ENCODE data around the gene RGS13.
"Not testable (repeated sequence)": the region's sequence is repeated elsewhere in the genome, so short reads cannot be mapped to it uniquely, and the experiment has no call there.

Gene RGS13

DNA sequence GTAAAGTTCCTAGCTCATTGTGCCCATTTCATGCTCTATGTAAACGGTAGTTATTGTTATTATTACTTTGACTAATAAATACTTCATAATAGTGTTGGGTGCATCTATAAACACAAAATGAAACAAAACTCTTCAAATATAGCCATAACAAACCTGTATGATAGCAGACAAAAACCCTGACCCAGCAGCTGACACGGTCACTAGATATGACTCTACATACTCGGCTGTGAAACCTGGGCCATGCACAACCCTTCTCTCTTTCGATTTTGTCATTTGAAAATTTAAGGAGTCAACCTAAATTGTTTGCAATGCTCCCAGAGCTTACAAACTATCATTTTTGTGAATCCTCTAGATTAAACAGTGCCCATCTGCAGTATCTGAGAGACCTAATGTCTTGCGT is 8.0 kb upstream of the RGS13 start:
- DNase-seq: no peak

DNA sequence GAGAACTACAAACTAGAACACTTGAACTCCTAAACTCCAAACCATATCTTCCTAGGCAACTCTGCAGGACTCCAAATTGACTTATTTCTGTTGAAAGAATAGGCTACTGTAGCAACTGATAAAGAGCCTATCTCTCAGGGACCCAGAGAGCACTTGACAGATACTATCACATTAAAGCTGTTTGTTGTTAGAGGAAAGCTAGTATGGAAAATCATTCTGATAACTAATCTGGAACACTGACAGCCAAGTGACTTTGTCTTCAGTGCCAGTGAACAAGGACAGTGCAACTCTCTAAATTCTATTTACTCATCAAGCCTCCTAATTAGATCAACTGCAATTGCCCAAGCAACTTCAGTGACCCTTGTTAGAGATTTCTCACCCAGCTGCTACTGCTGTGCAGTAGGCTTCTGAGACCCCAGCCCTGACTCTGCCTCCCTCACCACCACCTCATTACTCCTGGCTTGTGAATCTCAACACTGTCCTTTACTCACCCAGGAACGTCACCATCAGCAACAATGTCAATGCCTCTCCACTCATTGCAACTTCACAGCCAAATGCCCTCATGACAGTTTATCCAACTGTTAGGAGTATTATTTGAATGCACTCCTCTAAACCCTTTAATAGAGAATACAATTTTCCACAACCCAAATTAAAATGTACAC is 7.4 kb upstream of the RGS13 start:
- DNase-seq: no peak

DNA sequence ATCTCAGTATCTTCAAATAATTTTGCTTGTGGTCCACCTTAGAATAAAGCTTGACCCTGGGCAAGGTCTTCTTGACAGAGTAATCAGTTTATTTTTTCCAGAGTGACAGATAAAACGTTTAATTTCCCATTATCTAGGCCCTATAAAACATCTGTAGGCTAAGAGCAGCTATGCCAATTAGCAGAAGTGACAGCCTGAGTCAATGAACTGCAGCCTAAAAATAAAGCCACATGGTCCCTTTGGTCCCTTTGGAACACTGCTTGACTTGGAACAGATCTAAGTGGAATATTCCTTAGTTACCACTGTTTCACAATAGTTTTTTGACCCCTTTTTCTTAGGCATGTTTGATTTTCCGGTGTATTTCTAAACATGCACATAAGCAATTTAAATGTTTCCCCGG is 6.3 kb upstream of the RGS13 start:
- no peak for DNase-seq

DNA sequence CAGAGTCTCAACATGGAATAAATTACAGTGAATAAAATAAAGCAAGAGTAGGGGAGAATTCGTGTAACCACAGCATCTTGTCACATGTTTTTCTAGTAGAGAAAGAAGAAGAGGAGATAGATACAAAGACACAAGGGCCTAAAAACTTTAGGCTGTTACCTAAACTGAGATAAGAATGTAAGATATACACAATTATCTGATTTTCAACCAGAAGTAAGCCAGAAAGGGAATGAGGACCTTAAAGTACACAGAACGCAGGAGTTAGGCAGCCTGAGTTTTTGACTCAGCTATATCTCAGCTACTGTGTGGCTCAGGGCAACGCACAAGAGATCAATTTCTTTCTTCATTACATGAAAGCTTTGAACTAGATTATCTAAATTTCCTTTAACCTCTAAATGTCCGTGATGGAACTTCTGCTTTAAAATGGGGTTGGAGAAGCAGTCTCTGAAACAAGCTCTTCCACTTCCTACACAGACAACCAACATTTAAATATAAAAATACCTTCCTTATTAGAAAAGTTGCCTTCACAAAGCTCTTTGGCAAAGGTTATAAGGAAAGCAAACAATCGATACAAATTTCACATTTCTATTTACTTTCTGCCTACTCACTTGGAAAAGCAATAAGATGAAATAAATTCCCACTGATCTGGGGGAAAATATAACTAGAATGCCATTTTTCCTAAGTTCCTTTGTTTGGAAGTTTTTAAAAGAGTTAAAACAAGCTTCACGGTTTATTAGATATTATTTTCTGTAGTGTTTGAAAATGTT is 5.2 kb upstream of the RGS13 start:
- DNase-seq: no peak

DNA sequence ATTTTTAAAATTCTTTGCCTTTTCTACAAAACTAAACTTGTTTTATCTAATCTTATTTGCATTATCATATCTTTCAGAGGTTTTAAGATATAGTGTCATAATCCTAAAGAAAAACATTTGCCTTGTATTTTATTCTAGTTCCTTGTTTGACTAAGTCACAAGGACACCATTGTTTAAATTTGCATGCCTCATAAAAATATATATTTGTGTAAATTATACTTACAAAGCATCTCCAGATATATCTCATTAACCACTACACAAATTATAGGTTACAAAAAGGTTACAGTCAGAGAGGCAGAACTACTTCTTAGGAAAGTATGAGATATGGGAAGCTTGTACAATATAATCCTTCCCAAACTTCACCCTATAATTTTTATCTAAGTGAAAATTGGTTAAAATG is 4.2 kb upstream of the RGS13 start:
- no peak for DNase-seq

DNA sequence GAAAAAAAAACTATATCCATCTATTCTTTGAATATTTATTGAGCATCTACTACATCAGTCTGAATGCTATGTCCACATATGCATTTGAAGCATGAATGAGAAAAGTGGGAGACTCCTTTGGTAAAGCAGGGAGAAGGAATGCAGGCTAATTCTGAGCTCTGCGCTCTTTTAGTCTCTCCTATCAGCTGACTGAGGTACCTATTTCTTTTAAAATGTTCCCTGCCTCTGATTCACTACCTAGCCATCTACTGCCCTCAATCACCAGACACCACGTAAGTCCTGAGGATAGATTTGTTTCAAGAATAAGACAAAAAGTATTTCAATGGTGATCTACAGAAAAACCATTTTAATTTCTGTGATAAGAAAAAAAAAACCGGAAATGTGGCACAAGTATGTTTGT is 3.8 kb upstream of the RGS13 start:
- no peak for DNase-seq

DNA sequence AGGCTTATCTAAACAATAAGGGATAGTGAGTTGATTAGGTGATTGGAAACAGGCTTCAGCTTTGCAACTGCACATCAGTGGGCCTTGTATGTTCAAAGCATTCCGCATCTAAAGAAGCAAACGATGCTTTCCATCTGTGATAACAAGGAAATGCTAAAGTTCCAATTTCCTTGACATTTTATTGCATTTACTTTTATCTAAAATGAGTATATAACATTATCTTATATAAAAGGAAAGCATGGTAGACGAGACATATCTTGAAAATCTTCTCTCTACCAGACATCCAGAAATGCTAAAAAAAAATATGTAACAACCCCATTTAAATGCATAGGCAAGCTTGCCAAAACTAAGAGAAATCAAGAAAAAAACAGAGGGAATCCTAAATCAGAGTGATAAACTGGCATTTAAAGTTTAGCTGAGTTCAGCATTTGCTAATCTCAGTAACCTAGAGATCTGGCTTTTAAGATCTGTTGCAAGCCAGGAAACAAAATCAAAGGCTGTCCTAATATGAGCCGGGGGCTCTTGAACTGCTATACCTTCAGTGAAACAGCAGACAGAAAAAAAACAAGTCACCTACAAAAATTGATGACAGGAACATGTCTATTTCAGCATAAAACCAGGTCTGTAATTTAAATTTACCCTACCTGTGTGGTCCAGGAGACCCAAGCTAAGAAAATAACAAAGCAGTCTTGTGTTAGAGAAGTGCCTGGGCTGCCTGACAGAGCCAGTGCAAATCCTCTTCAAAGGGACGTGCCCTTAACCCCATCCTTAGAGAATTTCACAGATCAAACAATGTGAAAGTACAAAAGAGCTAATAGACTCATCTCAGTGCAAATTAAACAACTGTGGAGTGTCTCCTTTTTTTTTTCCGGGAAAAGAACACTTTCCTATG is 3.1 kb upstream of the RGS13 start:
- DNase-seq: no peak

DNA sequence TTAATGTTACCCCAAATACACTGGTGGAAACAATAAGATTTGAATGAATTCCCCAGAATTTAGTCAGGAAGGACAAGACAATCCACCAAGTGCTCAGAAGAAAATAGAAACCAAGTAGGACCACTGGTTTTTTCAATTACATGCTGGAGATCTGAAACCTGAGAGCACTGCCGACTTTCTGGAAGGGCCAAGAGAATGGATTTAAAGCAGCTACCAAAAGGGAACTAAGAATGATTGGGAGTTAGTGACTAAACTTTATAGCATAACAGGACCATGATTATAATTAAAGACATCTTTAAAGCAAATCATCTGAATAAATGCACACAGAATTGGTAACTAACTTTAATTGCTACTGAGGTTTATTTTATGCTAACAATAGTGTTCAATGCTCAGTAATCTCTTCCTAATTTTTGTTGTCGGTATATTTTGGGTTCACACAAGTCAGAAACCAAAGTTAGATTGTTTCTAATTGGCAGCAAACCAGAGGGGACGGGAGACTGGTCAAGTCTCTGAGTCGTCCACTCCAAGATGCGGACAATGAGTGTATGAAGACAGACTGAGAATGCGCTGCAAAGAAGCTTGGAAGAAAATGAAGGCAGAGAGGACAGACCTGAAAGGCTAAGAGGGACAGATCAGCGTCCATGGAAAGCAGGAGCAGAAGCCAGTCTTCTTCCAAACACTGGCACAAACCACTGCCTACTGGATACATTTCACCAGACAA is 2.3 kb upstream of the RGS13 start:
- DNase-seq: no peak

DNA sequence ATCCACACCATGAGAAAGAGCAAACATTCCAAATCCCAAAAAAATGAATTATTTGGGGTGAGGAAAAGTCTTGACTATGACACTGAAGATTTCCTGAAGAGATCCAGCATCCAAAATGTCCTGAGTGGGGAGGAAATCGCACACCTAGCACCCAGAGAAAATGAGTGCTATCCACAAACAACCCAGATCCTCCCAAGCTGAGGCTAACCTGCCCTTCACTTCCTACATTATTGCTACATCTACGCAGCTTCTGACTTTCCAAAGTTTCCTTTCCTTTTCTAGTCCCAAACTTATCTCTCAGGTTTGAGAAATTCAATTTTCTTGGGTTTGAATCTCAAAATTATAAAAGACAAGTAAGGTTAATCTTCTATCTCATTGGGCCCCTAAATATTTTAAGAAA is 906 bp upstream of the RGS13 start:
- DNase-seq: no peak

DNA sequence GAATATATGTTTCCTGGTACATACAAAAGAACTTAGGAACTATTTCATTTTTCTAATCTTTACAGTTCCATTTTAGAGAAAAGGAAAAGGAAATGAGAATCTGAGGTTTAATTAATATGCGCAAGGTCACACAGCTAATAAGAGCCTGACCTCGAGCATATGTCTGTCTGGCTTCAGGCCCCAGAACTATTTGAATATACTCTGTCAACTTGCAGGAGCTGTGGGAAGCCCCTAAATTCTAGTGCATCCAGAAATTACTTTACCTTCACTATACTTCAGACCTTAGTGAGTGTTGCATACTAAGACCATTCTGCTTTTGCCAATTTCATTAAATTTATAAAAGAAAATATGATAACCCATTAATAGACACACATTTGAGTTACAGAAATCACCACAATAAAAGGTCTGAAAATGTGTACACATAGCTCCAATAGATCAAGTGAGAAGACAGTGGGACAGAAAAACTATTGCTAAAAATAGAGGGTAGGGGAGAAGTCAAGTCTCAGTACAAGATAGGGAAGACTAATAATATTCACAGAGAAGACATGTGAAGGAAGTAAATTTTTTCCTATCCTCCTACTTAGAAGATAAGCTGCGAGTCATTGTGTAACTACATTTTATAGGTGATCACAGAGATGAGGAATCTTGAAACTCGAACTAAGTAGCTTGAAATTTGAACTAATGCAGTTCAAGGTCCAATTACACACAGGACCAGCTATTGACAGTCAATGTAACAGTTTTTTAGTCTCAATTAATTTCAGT is 3.8 kb downstream of the RGS13 start:
- no peak for DNase-seq

DNA sequence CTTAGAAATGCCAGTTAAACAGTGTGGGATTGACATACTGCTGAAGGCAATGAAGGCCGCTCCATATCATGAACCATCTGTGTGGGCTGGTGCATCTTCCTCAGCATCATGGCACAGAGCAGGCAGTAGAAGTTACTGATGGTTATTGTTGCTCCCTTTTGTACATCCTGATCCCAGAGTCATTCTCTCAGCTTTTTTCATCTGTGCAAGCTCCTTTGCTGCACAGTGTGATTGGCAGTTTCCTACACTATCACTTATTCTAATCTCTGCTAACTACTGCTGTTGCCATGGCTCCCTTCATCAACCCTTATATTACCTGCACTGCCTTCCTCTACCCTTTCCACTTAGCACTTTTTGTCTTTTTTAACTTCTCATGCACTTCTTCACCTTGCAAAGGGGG is 16.2 kb downstream of the RGS13 start:
- DNase-seq: no peak

DNA sequence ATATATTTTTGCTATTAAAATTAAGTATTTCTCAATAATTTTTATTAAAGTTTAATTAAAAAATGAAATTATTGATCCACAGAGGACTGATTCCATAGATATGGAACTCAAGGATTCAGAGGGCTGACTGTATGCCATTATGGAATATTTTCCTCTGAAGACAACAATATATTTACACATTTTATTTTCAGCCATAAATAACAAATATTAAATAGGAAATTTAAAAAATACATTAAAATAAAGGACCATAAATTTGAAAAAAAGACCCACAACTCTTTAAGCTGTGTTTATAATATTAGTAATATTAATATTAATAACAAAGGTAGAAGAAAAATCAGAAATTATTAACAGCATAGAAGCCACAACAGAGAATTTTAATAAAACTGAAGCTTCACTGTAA is 18.2 kb downstream of the RGS13 start:
- no peak for DNase-seq

DNA sequence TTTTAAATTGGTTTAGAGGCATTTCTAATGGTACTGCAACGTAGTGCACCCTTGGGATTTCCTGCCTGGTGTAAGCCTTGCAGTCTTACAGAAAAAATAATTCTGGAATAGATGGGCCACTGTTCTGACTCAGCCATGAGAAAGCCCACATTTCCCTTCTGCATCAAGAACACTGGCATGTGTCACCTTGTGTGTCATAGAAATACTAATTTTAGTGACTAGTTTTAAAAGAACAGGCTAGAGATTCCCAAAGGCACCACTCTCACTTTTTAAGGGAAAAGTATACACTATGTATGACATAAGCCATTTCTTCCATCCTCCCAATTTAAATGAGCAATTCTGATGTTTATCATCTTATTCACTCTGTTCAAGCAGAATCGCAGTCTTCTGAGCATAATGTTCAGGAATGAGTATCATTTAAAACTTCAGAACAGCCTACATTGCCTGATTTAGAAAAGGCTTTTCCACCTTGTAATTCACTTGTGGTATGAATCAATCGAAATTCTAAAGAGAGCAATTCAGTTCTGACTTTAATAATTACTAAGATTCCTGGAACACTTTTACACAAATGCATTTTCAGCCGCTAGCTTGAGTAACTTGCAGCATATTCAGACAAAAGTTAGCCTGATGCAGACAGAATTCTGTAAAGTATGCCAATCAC is 18.8 kb downstream of the RGS13 start:
- DNase-seq: no peak

DNA sequence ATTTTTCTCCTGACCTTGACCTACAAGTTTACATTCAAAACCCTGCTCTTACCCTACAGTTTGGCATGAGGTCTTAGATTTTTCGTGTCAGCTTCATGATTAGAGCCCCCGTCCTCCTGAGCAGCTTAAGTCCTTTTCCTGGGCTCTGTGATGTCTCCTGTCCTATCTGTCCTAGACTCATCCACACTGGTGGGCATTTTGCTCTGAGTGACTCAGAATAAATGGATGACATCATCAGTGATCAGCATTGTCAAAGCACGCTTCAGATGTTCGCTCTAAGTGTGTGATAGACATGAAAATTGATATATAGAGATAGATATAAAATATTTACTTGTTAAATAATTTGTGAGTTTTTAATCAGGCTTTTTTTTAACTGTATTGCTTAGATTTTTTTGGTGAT is 21.8 kb downstream of the RGS13 start:
- DNase-seq: no peak

DNA sequence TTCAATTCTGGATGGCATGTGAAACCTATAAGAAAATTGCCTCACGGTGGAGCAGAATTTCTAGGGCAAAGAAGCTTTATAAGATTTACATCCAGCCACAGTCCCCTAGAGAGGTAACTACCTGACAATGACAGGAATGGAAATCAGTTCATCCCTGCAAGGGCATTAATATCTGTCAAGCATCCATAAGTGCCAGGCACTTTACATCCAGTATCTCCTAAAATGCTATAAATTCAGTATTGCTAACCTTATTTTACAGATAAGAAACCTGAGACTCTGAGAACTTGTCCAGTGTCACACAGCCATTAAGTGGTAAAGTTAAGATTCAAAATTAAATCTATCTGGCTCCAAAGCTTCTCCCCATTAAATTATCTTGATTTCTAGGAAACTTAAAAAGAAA is 22.3 kb downstream of the RGS13 start:
- no peak for DNase-seq

DNA sequence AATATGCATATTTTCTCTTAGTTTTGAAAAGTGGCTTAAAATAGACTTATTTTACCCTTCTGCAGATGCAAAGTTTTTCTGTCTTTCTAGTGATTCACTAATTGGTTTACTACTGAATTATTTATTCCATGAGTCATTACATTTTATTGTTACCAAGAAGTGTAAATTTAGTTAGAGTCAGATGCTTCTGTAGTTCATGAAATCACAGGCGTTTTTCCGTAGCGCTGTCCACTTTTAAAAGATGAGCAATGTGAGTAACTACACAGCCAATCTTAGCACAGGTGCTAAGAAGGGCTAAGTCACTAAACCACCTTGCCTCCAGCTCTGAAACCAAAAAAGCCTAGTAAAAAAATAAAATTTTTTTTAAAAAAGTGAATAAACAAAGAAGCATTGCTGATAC is 24.7 kb downstream of the RGS13 start:
- DNase-seq: no peak

DNA sequence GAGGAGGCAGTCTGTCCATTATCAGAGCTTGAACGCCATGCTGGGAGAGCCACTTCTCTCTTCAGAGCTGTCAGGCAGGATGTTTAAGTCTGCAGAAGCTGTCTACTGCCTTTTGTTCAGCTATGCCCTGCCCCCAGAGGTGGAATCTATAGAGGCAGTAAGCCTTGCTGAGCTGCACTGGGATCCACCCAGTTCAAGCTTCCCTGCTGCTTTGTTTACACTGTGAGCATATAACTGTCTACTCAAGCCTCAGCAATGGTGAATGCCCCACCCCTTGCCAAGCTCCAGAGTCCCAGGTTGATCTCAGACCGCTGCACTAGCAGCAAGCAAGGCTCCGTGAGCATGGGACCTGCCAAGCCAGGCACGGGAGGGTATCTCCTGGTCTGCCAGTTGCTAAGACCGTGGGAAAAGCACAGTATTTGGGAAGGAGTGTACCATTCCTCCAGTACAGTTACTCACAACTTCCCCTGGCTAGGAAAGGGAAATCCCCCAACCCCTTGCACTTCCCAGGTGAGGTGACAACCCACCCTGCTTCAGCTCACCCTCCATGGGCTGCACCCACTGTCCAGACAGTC is 32.5 kb downstream of the RGS13 start:
- DNase-seq: no peak

DNA sequence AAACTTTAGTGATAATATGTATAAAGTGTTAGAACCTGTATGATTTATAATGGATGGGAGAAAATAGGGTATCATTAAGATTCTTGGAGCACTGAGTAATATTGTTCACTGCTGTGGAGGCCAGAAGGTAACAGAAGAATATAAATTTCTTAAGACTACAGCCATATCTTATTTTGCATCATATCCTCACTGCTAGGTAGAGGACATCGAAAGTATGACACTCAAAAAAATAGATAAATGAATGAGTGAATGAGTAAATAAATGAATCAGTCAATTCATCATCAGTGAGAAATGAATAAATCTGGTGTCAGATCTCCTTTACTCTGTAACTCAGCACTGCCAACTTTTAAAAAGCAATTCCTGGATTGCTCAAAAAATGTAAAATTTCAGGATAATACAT is 33.2 kb downstream of the RGS13 start:
- DNase-seq: no peak

DNA sequence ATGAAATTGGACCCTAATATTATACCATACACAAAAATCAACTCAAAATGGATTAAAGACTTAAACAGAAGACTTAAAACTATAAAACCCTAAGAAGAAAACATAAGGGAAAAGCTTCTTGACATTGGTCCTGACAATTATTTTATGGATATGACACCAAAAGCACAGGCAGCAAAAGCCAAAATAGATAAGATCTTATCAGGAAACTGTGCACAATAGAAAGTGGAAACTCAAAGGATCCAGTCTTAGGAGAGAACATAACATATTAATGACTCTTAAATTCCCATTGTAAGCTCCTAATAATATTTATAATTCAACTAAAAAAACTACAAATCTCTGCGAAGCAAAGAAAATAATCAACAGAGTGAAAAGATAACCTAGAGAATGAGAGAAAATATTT is 39.8 kb downstream of the RGS13 start:
- no peak for DNase-seq

DNA sequence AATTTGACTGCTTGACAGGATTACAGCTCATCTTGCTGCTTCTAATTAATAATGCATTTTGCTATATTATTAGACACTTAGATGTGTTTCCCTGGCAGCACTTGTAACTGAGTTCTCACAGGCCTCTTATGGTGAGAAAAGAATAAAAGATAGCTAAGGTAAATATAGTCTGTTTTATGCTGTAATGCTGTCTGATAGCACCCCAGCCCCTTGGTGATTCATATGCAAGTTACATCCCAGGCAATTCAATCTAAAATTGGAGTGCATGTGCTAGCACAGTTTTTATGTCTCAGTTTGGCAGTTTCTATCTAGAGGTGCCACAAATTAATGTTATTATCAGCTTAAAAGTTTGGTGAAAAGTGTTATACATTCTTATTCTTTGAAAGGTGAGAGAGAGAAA is 42.2 kb downstream of the RGS13 start:
- no peak for DNase-seq

DNA sequence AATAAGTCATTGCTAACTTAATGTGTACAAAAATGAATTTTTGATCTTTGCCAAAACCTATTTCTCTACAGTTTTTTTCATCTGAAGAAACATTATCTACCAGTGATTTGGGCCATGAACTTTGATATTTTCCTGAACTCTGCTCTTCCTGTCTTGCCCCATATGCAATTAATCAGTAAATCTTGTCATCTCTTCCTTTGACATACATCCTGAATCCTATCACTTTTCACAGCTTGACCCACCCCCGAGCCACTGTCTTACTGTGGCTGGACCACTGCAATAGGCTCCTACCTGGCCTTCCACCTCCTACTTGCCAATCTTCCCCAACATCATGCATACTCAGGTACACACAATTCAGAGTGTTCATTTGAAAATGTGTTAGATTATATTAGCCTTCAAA is 46.4 kb downstream of the RGS13 start:
- no peak for DNase-seq

DNA sequence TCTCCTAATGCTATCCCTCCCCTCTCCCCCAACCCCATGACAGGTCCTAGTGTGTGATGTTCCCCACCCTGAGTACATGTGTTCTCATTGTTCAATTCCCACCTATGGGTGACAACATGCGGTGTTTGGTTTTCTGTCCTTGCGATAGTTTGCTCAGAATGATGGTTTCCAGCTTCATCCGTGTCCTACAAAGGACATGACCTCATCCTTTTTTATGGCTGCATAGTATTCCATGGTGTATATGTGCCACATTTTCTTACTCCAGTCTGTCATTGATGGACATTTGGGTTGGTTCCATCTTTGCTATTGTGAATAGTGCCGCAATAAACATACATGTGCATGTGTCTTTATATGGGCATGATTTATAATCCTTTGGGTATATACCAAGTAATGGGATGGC is 47.1 kb downstream of the RGS13 start:
- not testable (repeated sequence) for DNase-seq

Data from NCI-H1436 (cell line).